Measurements from ENCODE around the gene ATXN10.

ATXN10 gene

GRCh38 chr22:45670981-45671782, 452 bp upstream of the ATXN10 start:
- DNase-seq (ENCODE audit: extremely low read depth, low read depth) = no peak
- TF ChIP-seq CTCF (IDR thresholded peaks at IDR 0.05; ENCODE audit: low read depth, low read length, missing control alignments) = no peak
- peak overlapping the region; percentile 97 for H3K4me3 ChIP-seq (replicated peaks; ENCODE audit: low read depth, low read length)

GRCh38 chr22:45672564-45673481, 1.2 kb downstream of the ATXN10 start:
- no peak for DNase-seq (ENCODE audit: extremely low read depth, low read depth)

GRCh38 chr22:45673482-45674175, 2.0 kb downstream of the ATXN10 start:
- peak overlapping the region; percentile 97 for H3K4me3 ChIP-seq (replicated peaks; ENCODE audit: low read depth, low read length)
- TF ChIP-seq CTCF (IDR thresholded peaks at IDR 0.05; ENCODE audit: low read depth, low read length, missing control alignments) = no peak
- no peak for DNase-seq (ENCODE audit: extremely low read depth, low read depth)

More at GRCh38 chr22:45672564-45673481, 1.2 kb downstream of the ATXN10 start:
- peak overlapping the region; percentile 97 for H3K4me3 ChIP-seq (replicated peaks; ENCODE audit: low read depth, low read length)
- TF ChIP-seq CTCF (IDR thresholded peaks at IDR 0.05; ENCODE audit: low read depth, low read length, missing control alignments) = no peak

GRCh38 chr22:45676024-45676423, 4.4 kb downstream of the ATXN10 start:
- DNase-seq (ENCODE audit: extremely low read depth, low read depth) = no peak
- TF ChIP-seq CTCF (IDR thresholded peaks at IDR 0.05; ENCODE audit: low read depth, low read length, missing control alignments) = no peak
- H3K4me3 ChIP-seq (replicated peaks; ENCODE audit: low read depth, low read length) = no peak overlapping the region

GRCh38 chr22:45677063-45677462, 5.4 kb downstream of the ATXN10 start:
- TF ChIP-seq CTCF (IDR thresholded peaks at IDR 0.05; ENCODE audit: low read depth, low read length, missing control alignments) = no peak
- no peak overlapping the region for H3K4me3 ChIP-seq (replicated peaks; ENCODE audit: low read depth, low read length)
- DNase-seq (ENCODE audit: extremely low read depth, low read depth) = no peak
